ACC112 (cell line): ENCODE data around the gene MED8.
"Not testable (repeated sequence)": the region's sequence is repeated elsewhere in the genome, so short reads cannot be mapped to it uniquely, and the experiment has no call there.

ENCODE experiments used
- H2AFZ ChIP-seq: fragments of 200-600 bp; sonication (generic); one replicate; pipeline ENCODE4 v1.6.0; 2017; ENCODE audit warnings: antibody characterized with exemption, low read length; ENCODE audit not compliant: unreplicated experiment
- H3K27ac ChIP-seq: fragments of 200-600 bp; sonication (generic); 2 replicates; pipeline ENCODE4 v1.5.1; 2014; ENCODE audit warnings: low read depth, mild to moderate bottlenecking, antibody characterized with exemption, low read length, moderate library complexity
- H3K27me3 ChIP-seq: fragments of 200-600 bp; sonication (generic); 2 replicates; pipeline ENCODE4 v1.6.1; 2014; ENCODE audit warnings: mild to moderate bottlenecking, antibody characterized with exemption, low read length, moderate library complexity, mixed read lengths; ENCODE audit not compliant: insufficient read depth
- H3K36me3 ChIP-seq: fragments of 200-600 bp; sonication (generic); 2 replicates; pipeline ENCODE4 v1.6.1; 2016; ENCODE audit warnings: mild to moderate bottlenecking, antibody characterized with exemption, low read length, moderate library complexity, mixed read lengths; ENCODE audit not compliant: insufficient read depth
- H3K4me1 ChIP-seq: fragments of 200-600 bp; sonication (generic); one replicate; pipeline ENCODE4 v1.6.1; 2016; ENCODE audit warnings: low read length, mixed read lengths; ENCODE audit not compliant: insufficient read depth, unreplicated experiment, control insufficient read depth
- H3K4me3 ChIP-seq: fragments of 200-600 bp; sonication (generic); 2 replicates; pipeline ENCODE4 v1.5.1; 2014; ENCODE audit warnings: mild to moderate bottlenecking, low read depth, low read length
- H3K79me2 ChIP-seq: fragments of 200-600 bp; sonication (generic); one replicate; pipeline ENCODE4 v1.6.0; 2016; ENCODE audit warnings: low read length; ENCODE audit not compliant: control insufficient read depth, unreplicated experiment, insufficient read depth

Gene MED8

DNA sequence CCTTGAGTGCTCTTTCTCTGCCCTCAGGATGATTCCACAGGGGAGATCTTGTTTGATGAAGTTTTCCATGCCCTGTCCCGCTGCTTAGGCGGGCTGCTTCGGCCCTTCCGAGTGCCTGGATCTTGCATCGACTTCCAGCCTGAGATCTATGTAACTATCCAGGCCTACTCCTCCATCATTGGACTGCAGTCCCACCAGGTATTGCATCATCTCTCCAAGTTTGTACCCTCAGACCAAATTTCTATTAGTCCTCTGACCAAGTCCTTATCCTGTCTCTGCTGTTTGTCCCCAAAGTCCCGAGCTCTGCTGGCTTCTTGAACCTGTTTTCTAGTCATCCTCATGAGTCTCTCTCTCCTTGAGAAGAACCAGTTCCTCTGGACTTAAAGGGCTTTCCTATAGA is 14.8 kb upstream of the MED8 start:
- H3K4me3 ChIP-seq = no peak overlapping the region
- H2AFZ ChIP-seq = no peak overlapping the region
- H3K4me1 ChIP-seq = no peaks in the 10 kb centered on the region
- H3K27me3 ChIP-seq = no peaks in the 10 kb centered on the region
- peaks cover 22% of the 10 kb centered on the region for H3K36me3 ChIP-seq
- H3K27ac ChIP-seq = no peak overlapping the region
- peaks cover 9% of the 10 kb centered on the region for H3K79me2 ChIP-seq

DNA sequence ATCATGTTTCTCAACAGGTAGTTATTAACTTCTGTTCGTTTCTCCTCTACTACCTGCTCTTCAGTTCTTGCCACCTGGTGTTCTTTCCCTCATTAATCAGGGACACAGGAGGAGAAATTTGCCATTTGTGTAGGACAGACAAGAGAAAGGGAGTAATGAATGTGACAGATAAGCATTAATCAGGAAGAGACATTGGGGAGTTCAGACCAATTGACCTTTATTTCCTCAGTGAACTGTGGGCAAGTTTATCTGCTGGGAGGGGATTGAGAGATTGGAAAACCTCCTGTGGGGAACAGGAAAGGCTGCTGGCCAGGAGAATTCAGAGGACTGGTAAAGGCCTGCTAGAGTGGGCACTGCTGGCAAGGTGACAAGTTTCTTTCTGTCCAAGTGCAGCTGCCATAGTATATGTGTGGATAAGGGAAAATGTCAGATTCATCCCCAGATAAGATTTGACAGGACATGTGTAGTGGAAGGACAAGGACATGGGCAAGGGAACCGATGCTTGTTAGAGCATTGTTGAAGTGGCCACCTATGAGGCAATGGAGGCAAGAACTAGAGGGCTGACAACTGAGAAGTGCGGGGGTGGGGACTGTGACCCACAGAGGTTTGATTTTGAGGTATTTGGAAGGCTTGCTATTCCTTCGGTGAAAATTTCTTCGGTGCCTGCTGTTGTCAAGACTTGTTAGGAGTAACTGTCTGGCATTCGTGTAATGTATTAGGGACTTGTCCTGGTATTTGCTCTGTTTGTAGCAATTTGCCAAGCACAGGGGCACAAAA is 12.7 kb upstream of the MED8 start:
- H3K79me2 ChIP-seq = peaks cover 15% of the 10 kb centered on the region
- H2AFZ ChIP-seq = no peak overlapping the region

DNA sequence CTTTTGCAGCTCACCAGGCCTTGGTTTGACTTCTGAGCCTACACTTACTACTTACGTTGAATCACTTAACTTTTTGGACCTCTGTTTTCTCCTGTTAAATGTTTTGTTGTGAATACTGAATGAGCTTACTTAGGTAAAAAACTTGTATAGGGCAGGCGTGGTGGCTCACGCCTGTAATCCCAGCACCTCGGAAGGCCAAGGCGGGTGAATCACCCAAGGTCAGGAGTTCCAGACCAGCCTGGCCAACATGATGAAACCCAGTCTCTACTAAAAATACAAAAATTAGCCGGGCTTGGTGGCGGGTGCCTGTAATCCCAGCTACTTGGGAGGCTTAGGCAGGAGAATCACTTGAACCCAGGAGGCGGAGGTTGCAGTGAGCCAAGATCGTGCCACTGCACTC is 10.8 kb upstream of the MED8 start:
- H3K4me1 ChIP-seq, H3K4me3 ChIP-seq, H2AFZ ChIP-seq, H3K27me3 ChIP-seq, H3K27ac ChIP-seq: not testable (repeated sequence)
- peaks cover 14% of the 10 kb centered on the region for H3K36me3 ChIP-seq
- peaks cover 15% of the 10 kb centered on the region for H3K79me2 ChIP-seq

More for the DNA sequence above, 12.7 kb upstream of the MED8 start:
- Histone ChIP-seq H3K4me1 (no peaks in the 10 kb centered on the region), H3K27ac (no peak overlapping the region), H3K27me3 (no peaks in the 10 kb centered on the region), H3K36me3 (peaks cover 17% of the 10 kb centered on the region), H3K4me3 (no peak overlapping the region)

DNA sequence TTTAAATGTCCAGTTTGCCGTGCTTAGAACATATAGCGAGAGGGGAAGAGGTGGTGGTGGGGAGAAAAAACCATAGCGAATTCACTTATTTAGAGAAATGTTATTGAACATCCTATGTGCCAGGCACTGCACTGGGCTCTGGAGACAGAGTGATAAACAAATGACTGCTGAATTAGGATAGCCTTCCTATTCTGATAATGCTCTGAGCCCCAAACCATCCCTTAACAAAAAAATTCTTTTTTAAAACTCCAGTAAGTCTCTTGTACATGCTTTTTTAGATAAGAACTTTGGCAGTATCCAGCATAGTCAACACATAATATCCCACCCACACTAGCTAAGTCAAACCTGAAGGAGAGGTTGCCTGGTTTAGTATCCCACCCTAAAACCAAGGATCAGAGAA is 8.6 kb upstream of the MED8 start:
- Histone ChIP-seq H3K79me2 (peaks cover 26% of the 10 kb centered on the region), H3K36me3 (peaks cover 2% of the 10 kb centered on the region; the same call in 1 of the 2 replicates), H3K4me1 (no peaks in the 10 kb centered on the region), H3K27ac (no peak overlapping the region), H3K4me3 (no peak overlapping the region), H3K27me3 (no peaks in the 10 kb centered on the region), H2AFZ (no peak overlapping the region)

DNA sequence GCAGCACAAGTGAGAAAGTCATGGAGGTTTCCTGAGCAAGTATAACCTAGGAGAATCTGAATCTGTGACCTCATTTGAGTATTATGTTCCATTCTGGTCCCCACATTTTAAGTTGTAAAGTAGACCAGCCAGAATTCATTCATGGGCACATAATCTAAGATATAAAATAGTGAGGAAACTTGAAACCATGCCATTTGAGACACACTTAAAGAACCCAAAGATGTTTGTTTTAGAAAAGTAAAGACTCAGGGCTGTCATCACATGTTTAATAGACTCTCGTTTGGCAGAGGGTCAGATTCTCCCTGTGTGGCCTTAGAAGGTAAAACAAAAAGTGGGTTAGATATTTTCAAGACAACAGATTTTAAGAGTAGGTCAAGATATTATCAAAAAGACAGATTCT is 6.5 kb upstream of the MED8 start:
- Histone ChIP-seq H3K36me3 (no peaks in the 10 kb centered on the region; the same call in 1 of the 2 replicates), H3K27me3 (no peaks in the 10 kb centered on the region), H3K79me2 (peaks cover 34% of the 10 kb centered on the region), H3K27ac (no peak overlapping the region), H3K4me3 (no peak overlapping the region), H2AFZ (no peak overlapping the region), H3K4me1 (no peaks in the 10 kb centered on the region)

DNA sequence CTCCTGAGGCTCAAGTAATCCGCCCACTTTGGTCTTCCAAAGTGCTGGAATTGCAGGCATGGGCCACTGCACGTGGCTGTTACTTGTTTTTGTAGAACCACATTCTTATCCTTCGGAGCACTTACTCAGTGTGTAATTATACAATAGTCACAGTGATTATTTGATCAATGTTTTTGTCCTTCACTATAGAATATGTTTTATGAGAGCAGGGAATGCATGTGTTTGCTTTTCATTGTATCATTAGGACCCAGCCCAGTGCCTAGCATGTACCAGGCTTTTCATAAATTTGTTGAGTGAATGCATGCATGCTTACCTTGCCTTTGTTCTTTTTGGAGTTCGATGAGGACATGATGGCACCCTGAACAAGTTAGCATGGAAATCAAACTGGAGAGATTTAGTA is 5.9 kb upstream of the MED8 start:
- H3K27ac ChIP-seq = no peak overlapping the region
- H3K27me3 ChIP-seq = no peaks in the 10 kb centered on the region
- peaks cover 5% of the 10 kb centered on the region for H3K4me1 ChIP-seq
- H3K79me2 ChIP-seq = peaks cover 35% of the 10 kb centered on the region
- H3K36me3 ChIP-seq = no peaks in the 10 kb centered on the region; the same call in 1 of the 2 replicates
- no peak overlapping the region for H3K4me3 ChIP-seq
- H2AFZ ChIP-seq = no peak overlapping the region

DNA sequence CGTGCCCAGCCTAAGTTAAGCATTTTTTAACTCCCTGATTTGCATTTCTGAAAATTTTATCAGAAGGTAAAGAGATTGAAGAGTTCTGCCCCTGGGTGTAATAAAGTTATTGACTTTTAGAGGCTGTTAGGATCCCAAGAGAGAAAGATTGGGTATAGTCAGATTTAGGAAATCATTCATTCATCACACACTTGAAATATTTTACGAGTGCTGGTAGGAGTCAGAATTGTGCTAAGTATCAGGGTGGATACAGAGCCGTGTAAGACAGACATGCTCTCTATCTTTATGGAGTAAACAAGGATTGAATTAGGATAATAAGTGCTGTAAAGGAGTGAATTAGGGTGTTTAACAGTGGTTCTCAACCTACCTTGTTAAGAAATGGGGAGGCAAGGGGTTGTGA is 3.1 kb upstream of the MED8 start:
- no peak overlapping the region for H3K4me3 ChIP-seq
- 0 out of 2 replicates have a peak, but pooled peaks cover 1% of the 10 kb centered on the region for H3K36me3 ChIP-seq
- H3K79me2 ChIP-seq = peaks cover 58% of the 10 kb centered on the region
- H2AFZ ChIP-seq = no peak overlapping the region
- no peak overlapping the region for H3K27ac ChIP-seq
- no peaks in the 10 kb centered on the region for H3K27me3 ChIP-seq
- peaks cover 18% of the 10 kb centered on the region for H3K4me1 ChIP-seq

DNA sequence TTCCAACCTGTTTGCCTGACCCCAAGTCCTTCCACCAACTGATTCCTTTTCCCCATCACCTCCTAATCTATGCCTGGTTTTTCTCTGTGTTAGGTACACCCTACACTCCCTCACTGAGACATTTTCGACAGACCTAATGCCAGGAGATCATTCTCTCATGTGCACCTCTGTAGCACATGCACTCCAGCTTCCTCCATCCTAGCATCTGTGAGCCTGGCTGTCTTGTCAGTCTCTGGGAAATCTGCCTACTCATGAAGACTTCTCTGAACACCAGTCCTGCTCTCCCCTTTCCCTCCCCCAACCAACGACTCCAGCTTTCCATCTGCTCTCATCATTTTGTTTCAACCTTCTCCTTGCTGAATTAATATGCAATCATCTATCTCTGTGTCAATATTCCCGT is 987 bp downstream of the MED8 start:
- Histone ChIP-seq H3K4me1 (peaks cover 21% of the 10 kb centered on the region), H2AFZ (no peak overlapping the region), H3K27ac (no peak overlapping the region), H3K79me2 (peaks cover 59% of the 10 kb centered on the region), H3K36me3 (peaks cover 32% of the 10 kb centered on the region), H3K27me3 (no peaks in the 10 kb centered on the region), H3K4me3 (peak overlapping the region; percentile 95)

DNA sequence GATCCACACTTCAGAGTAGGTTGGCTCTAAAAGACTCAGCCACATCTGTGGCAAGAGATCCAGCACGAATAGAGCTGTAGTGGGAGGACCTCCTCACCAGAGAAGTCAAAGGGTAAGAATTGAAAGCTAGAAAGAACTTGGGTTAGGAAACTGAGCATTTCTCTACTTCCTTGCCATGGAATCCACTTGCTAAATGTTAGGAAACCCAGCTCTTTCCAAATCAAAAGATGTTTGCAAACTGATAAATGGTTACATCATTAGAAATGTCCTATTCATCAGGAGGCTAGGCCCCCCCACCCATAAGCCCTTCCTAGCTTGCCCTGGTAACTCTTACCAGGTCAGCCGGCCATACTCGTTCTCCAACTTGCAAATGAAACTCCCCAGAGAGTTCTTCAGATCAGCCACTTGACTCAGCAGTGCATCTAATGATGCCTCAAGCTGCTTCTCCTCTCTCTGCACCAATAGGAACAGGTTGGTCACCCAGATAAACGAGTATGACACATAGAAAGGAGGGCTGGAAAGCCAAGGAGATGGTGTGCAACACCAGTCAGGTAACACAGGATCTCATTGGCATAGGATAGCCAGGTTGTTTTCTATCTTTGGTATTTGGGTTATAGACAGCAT is 1.5 kb downstream of the MED8 start:
- H3K4me3 ChIP-seq = peak overlapping the region; percentile 95
- peaks cover 21% of the 10 kb centered on the region for H3K4me1 ChIP-seq
- peaks cover 32% of the 10 kb centered on the region for H3K36me3 ChIP-seq
- no peaks in the 10 kb centered on the region for H3K27me3 ChIP-seq
- H3K79me2 ChIP-seq = peaks cover 54% of the 10 kb centered on the region
- no peak overlapping the region for H3K27ac ChIP-seq
- no peak overlapping the region for H2AFZ ChIP-seq

DNA sequence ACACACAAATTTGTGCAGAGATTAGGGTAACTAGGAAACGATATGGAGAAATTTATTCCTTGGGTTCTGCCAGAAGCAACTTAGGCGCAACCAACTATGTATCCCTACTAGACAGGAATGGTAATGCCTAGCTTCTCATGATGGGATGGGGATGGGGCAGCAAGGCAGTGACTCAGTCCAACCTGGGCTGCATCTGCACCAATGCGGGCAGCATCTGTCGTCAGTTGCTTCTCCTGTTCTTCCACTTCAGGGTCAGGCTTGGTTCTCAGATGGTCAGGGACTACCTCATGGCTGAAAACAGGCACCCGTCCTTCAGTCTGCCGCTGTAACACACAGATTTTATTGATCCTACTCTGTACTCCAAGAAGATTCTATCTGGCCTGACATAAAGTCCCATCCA is 2.9 kb downstream of the MED8 start:
- Histone ChIP-seq H3K27ac (no peak overlapping the region), H3K4me1 (peaks cover 21% of the 10 kb centered on the region), H3K79me2 (peaks cover 47% of the 10 kb centered on the region), H3K36me3 (peaks cover 32% of the 10 kb centered on the region), H3K4me3 (no peak overlapping the region), H3K27me3 (no peaks in the 10 kb centered on the region), H2AFZ (no peak overlapping the region)

DNA sequence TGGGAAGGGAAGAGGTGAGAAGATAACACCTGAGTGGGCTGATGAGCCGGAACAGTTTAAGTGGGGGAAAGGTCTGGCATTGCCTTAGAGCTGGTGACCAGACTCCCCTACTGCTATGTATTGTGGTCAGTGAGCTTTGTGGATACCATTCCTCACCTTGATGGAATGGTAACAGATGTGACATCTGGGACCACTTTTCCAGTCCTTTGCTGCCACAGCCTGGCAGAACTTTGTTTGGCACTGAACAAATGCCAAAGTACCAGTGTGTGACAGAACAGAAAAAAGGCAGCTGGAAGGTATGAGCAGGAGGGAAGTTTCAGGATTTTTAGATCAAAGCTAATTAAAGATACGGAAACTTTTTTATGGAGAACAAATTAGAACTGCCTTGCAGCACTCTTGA is 6.2 kb downstream of the MED8 start:
- peaks cover 11% of the 10 kb centered on the region for H3K4me1 ChIP-seq
- H3K36me3 ChIP-seq = peaks cover 32% of the 10 kb centered on the region
- peaks cover 16% of the 10 kb centered on the region for H3K79me2 ChIP-seq
- H3K27ac ChIP-seq = no peak overlapping the region
- H3K27me3 ChIP-seq = no peaks in the 10 kb centered on the region
- H3K4me3 ChIP-seq = no peak overlapping the region
- H2AFZ ChIP-seq = no peak overlapping the region
